ENCODE data around the gene PTDSS2.
A peak's percentile ranks its signal among the peaks of the same experiment; 100 is the strongest.

The PTDSS2 gene

DNA sequence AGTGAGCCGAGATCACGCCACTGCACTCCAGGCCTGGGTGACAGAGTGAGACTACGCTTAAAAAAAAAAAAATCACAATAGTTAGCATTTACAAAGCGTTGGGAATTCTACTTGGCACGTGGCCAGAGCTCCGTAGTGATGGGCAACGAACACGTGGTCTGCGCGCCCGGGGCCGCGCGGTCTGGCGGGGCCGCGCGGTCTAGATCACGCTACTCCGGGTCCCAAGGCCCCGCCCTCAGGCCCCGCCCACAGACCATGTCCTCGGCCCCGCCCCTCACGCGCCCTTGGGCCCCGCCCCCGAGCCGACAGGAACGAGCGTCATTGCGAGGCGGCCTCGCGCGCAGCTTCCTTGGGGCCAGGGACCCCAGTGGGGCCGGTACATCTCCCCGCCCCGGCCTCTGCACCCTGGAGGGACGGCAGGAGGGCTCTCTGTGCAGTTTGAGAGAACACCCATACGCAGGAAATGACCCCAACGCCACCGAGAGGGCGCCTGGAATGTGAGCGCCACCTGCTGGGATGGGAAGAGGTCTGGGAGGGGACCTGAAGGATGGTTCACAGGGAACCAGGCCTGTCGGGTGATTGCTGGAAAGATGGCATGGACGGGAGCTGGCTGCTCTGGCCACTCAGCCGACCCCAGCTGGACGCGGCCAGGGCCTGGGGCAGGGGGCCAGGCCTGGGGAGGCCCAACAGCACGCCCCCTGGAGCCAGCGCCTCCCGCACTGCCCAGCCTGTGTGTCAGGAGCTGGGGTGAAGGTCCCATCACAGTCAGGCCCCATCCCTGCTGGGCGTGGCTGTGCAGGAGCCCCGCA is 2.0 kb upstream of the PTDSS2 start:
- DNase-seq (ENCODE audit: low read depth): peak; percentile 87

GRCh38 chr11:450809-451451 is 851 bp downstream of the PTDSS2 start:
- DNase-seq (ENCODE audit: low read depth): peak; percentile 77

- DNase-seq (ENCODE audit: low read depth): no peak
Observed at GRCh38 chr11:451738-452137, 1.7 kb downstream of the PTDSS2 start.

DNA sequence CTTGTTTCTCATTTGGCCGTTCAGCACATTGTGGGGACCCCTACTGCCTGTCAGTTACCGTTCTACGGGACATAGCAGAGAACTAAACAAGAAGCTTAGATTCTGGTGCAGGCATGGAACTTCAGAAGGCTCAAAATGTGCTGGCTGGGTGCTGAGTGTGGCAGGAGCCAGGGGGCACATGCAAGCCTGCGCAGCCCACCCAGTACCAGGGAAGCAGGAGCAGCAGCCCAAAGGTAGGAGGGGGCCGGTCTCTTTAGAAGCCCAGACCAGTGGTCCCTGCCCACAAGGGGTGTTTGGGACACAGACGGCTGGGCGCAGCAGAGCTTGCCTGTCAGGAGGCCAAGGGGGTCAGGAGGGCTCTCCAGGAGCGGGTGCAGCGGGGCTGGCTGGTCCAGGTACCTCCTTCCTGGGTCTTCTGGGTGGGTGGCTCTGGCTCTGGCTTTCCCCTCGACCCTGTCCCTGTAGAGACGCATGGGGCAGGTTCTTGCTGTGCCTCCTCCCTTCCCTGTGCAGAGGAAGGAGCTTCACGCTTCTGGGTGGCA is 2.2 kb downstream of the PTDSS2 start:
- no peak for DNase-seq (ENCODE audit: low read depth)

DNA sequence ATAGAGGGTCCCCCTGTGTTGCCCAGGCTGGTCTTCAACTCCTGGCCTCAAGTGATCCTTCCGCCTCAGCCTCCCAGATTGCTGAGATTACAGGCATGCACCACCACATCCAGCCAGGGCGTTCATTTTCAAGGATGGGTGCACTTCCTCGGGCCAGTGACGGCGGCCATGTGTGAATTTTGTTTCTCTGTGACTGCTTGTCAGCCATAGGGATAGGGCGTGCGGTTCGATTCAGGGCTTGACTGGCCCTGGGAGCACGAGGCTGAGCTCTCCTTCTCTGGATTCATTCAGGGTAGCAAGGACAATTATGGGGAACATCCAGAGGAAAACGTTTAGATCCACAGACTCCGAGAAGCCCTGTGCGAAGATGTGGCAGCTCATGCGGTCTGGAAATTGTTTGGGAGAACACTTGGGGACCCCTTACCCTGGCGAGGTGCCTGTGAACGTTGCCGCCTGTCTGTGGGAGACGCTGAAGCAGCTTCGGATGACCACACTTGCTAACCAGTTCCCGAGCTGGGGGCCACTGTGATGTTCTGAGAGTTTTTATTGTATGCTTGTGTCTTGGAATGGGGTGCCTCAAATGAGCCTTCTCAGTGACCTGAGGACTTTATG is 2.9 kb downstream of the PTDSS2 start:
- no peak for DNase-seq (ENCODE audit: low read depth)

DNA sequence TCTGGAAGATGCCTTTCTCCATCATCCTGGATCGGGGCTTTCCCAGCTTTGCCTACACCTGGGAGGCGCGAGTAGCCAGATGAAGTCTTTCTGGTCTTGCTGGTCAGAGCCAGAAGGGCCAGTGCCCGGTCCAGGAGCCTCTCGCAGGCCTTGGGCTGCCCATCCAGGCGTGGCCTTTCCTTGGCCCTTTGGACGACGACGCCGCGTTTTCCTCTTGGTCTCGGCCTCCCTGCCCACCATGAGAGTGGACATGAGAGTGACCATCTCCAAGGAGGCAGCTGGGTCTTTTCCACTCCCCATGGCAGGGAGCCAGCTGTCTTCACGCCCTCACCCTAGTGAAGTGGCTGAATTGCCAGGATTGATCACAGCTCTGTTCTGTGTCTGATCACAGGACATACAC is 3.5 kb downstream of the PTDSS2 start:
- no peak for DNase-seq (ENCODE audit: low read depth)

- DNase-seq (ENCODE audit: low read depth): no peak
Observed at GRCh38 chr11:454043-454442, 4.0 kb downstream of the PTDSS2 start.

DNA sequence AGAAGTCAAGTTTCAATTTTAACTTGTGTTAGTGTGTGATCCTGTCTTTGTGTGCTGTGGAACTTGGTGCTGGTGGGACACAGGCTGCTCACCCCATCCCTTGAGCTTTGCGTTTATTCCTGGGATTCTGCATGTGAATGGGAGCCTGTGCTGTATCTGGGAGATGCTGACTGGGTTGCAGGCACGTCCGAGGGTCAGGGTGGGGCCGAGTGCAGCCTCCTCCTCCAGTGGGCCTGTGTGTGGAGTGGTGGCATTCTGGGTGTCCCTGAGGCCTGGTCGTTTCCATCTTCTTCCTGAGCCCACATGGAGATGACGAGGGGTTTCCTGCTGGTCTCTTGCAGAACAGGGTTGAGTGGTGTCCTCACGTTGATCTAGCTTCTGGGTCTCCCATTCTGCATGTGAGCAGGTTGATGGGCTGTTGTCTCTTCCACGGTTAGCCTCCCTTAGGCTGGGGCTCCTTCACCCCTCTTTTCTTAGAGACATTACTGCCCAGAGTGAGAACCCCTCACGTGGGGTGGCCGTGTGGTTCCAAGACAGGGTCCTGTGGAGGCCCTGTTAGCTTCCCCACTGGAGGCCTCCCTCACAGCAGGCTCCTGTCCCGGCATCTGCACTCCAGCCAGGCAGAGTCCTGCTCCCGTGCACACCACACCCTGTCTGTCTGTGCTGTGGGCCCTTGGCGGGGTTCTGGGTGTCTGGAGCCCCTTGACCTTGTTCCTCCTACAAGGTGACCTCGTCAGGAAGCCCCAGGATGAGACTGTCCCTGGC is 4.9 kb downstream of the PTDSS2 start:
- DNase-seq (ENCODE audit: low read depth): no peak

DNA sequence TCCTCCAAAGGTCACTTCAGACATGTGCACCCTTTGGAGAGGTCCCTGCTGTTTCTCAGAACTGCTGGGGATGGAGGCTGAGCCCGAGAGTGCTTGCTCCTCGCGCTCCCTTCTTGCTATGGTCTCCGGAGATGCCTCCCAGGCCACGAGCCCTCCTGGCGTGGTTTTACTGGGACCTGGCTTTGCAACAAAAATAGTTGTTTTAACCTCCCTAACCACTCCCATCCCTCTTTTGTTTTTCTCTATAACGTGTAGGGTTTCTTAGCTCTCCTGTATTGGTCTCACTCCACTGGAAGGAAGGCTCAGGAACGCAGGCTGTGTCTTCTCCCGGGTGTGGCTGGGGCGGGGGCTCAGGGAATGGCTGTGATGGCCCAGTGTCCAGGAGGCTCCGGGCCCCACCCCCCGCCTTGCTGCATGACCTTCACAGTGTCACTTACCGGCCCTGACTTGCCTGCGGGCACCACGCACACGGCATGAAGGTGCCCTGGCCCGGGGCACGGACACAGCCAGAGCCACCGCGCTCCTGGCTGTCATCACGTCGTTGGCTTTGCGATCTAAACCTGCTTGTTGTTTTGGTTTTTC is 5.6 kb downstream of the PTDSS2 start:
- DNase-seq (ENCODE audit: low read depth): no peak

DNA sequence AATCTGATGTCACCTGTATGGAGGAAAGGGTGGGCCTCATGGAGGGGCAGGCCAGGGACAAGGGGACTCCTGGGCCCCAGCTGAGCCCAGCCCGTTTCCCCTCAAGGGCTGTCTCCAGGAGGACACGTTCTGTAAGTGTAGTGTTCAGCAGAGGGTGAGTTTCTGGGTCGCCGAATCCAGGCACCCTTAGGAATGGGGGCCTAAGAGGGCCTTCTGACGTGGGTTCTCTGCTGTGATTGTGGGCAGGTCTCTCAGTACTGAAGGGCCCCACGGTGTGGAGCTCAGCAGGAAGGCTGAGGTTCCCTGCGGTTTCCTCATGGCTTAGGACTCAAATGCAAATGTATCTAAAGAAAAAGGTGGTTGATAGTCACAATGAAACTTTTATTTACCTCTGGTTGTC is 6.5 kb downstream of the PTDSS2 start:
- DNase-seq (ENCODE audit: low read depth): no peak

- no peak for DNase-seq (ENCODE audit: low read depth)
Observed at GRCh38 chr11:457111-457760, 7.2 kb downstream of the PTDSS2 start.

- no peak for DNase-seq (ENCODE audit: low read depth)
Observed at GRCh38 chr11:459511-460220, 9.6 kb downstream of the PTDSS2 start.

DNA sequence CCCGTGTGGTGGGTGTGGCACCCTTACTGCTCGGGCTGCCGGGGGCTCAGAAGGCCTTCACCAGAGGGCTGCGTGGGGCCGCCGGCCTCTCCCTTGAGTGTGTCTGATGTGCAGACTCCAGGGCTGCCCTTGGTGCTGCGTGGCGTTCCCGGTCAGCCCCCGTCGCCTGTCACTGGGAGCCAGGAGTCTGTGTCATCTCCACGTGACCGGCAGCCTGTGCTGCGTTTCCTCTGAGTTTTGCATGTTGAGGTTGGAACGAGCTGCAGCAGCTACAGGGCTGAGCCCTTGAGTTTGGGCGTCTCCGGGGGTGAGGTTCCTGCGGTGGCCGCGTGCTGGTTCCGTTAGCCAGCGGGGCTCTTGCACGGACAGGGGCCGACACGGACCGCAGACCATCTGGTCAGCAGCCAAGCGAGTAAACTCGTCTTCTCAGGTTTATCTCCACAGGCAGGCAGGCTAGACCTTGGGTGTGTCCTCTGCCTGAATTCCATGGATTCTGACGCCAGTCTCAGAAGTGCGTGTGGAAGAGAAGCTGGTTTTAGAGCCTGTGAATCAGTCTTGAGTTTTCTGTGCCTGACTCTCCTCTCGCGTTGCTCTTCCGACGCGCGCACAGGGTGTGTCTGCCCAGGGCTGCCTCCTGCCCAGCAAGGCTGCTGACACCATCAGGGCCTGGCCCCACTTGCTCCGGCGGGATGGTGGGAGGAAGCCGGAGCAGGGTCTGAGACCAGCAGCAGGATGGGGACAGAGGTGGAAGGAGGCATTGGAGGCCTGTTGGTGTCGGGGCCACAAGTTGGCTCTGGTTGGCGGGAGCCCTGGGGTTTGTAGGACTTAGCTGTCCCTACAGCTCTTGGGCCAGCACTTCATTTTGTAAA is 10.5 kb downstream of the PTDSS2 start:
- DNase-seq (ENCODE audit: low read depth): no peak

DNA sequence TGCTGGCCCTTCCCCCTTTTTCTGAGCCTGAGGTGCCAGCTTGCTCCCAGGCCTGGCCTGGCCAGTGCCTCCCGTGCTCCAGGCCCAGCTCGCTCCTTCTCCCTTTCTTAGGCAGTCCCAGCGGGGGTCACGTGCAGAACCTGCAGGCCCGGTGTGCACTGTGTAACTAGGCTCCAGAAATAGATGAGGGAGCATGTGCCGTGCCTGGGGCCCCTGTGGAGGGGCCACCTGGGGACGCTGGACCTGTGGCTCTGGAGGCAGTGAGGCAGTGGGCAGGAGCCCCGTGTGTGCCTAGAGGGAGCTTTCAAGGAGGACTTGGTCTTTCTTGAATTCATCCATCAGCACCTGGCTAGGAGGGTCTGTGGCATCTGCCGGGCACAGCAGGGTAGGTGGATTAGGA is 11.5 kb downstream of the PTDSS2 start:
- no peak for DNase-seq (ENCODE audit: low read depth)

DNA sequence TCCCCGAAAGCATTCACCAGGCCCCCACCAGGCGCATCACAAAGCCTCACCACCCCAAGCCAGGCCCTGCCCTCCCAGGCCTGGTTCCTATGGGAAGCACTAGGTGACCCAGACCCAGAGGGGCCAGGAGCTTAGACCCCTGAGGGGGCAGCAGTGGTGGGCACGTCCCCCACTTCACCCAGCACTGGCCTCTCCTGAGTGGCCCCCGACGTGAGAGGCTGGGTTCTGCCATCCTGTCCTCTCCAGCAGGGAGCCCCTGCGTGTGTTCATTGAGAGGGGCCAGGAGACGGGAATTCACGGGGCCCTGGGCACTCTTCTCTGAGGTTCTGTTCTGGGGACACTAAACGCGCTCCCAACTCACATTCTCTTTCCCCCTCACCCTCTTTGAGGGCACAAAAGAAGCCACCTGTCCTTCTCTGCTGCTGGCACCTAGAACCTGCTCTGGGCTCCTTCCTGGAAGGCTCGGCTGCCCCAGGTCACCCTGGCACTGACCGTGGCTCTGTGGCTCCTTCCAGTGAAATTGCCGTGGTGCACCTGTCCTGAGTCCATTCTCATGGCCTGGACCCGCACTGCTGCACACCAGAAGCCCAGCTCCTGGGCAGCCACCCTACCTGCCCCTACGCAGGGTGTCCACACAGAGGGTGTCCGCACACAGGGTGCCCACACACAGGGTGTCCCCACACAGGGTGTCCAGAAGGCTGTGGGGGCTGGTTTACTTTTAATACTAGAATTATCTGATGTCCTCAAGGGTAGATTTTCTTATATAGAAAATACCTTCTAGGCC is 12.2 kb downstream of the PTDSS2 start:
- DNase-seq (ENCODE audit: low read depth): no peak

DNA sequence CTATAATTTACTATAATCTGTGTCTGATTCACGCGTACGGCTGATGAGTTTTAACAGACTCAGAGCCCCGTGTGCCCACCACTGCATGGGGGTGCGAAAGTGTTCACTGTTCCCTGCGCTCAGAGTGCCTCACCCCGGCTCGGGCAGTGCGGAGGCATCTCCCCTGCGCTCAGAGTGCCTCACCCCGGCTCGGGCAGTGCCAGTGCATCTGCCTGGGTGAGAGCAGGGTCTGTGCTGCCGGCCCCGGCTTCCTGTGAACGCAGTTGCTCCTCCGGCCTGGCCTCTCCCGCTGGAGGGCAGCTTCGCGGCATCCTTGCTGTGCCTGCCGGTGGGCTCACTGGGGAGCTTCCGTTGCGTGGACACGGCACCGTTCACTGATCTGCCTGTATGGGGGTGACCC is 14.2 kb downstream of the PTDSS2 start:
- DNase-seq (ENCODE audit: low read depth): no peak

- no peak for DNase-seq (ENCODE audit: low read depth)
Observed at GRCh38 chr11:465896-466530, 15.9 kb downstream of the PTDSS2 start.

- DNase-seq (ENCODE audit: low read depth): no peak
Observed at GRCh38 chr11:468036-468435, 18.0 kb downstream of the PTDSS2 start.

Data from EH (cell line).